B cell (primary cell): ENCODE results near the gene MBP. TPM values are rescaled to one million over a fixed set of nuclear protein-coding genes. Genes with fewer than 3 reads are reported as not detected.

ENCODE experiments used
- ATAC-seq: fragments of 200-7000 bp; cut with Tn5 transposase; one replicate; pipeline ENCODE4 v1.10.0; 2021; ENCODE audit warnings: low read depth, mild to moderate bottlenecking, moderate number of reproducible peaks, moderate library complexity
- CTCF ChIA-PET: fragments of 350-600 bp; sonication (Branson Sonifier 250); formaldehyde crosslinking; loops from one replicate; lab custom pipeline; 2021; ENCODE audit warnings: antibody characterized with exemption, inconsistent platforms; lab: Charles Lee
- POLR2A ChIA-PET: fragments of 350-600 bp; sonication (Branson Sonifier 250); formaldehyde crosslinking; loops from one replicate; lab custom pipeline; 2021; ENCODE audit warnings: antibody characterized with exemption; lab: Charles Lee
- DNase-seq: peaks from one replicate; pipeline ENCODE4 v3.0.0; 2013
- H2AFZ ChIP-seq: 2 replicates; pipeline ENCODE4 v1.6.1; 2012; ENCODE audit warnings: mild to moderate bottlenecking, low read depth, low read length; ENCODE audit not compliant: insufficient read depth, poor library complexity, severe bottlenecking
- H3K27ac ChIP-seq, 2 donors: 1 replicate in 1 of 2; 2 replicates in 1 of 2; pipeline ENCODE4 v1.5.1; 2012 to 2013; ENCODE audit warnings: low read length in 2 of 2, mild to moderate bottlenecking in 2 of 2, moderate library complexity in 1 of 2
- H3K27me3 ChIP-seq, 4 experiments: fragments of 200-600 bp in 1 of 4; sonication (generic) in 1 of 4; replicated peaks in 1 of 4; 1 replicate in 2 of 4; 2 replicates in 2 of 4; pipeline versions ENCODE4 v1.6.1 to v1.7.0; 2013 to 2016; ENCODE audit warnings: low read length in 3 of 4, mild to moderate bottlenecking in 2 of 4, mixed read lengths in 1 of 4, moderate library complexity in 1 of 4; ENCODE audit not compliant: insufficient read depth in 4 of 4, control insufficient read depth in 3 of 4; ENCODE audit errors: control extremely low read depth in 1 of 4
- H3K36me3 ChIP-seq, 2 experiments: replicated peaks in 1 of 2; 1 replicate in 1 of 2; 2 replicates in 1 of 2; pipeline versions ENCODE4 v1.6.1 to v1.7.1; 2013; ENCODE audit warnings: low read length in 1 of 2; ENCODE audit not compliant: insufficient read depth in 2 of 2, control insufficient read depth in 1 of 2; ENCODE audit errors: control extremely low read depth in 1 of 2, extremely low read depth in 1 of 2
- H3K4me1 ChIP-seq, 2 donors: fragments of 200-600 bp in 1 of 2; sonication (generic) in 1 of 2; 1 replicate in 1 of 2; 2 replicates in 1 of 2; pipeline versions ENCODE4 v1.5.1 to v1.6.1; 2013 to 2017; ENCODE audit warnings: low read length in 2 of 2; ENCODE audit not compliant: control insufficient read depth in 2 of 2, insufficient read depth in 2 of 2
- H3K4me2 ChIP-seq: replicated peaks from 2 replicates; pipeline ENCODE3; 2012; ENCODE audit warnings: mild to moderate bottlenecking, low read depth, low read length; ENCODE audit not compliant: poor library complexity, severe bottlenecking
- H3K4me3 ChIP-seq, 5 experiments: fragments of 200-600 bp in 1 of 5; sonication (generic) in 1 of 5; 1 replicate in 3 of 5; 2 replicates in 2 of 5; pipeline versions ENCODE4 v1.5.1 to v1.7.0; 2011 to 2016; ENCODE audit warnings: low read length in 4 of 5, mild to moderate bottlenecking in 4 of 5, low read depth in 2 of 5, control low read depth in 1 of 5, moderate library complexity in 1 of 5; ENCODE audit not compliant: insufficient read depth in 1 of 5; ENCODE audit errors: control extremely low read depth in 1 of 5, extremely low read depth in 1 of 5
- H3K79me2 ChIP-seq: fragments of 200-600 bp; sonication (generic); one replicate; pipeline ENCODE4 v1.6.0; 2016; ENCODE audit warnings: low read length; ENCODE audit not compliant: control insufficient read depth, insufficient read depth
- H3K9ac ChIP-seq: fragments of 200-600 bp; sonication (generic); 2 replicates; pipeline ENCODE4 v1.6.1; 2017; ENCODE audit warnings: mild to moderate bottlenecking, low read length, moderate library complexity
- H3K9me3 ChIP-seq, 3 donors: one replicate each; pipeline versions ENCODE4 v1.6.1 to v1.7.1; 2013; ENCODE audit warnings: low read length in 2 of 3; ENCODE audit not compliant: control insufficient read depth in 2 of 3, insufficient read depth in 1 of 3; ENCODE audit errors: control extremely low read depth in 1 of 3
- H4K20me1 ChIP-seq: 2 replicates; pipeline ENCODE4 v1.6.0; 2012; ENCODE audit warnings: mild to moderate bottlenecking, low read length; ENCODE audit not compliant: insufficient read depth, control insufficient read depth, poor library complexity, severe bottlenecking
- H3K27ac Mint-ChIP-seq: one replicate; pipeline ENCODE4 v1.8.0; 2021; ENCODE audit warnings: mixed read lengths
- H3K27me3 Mint-ChIP-seq: one replicate; pipeline ENCODE4 v1.8.0; 2021; ENCODE audit warnings: mixed read lengths
- H3K4me1 Mint-ChIP-seq: one replicate; pipeline ENCODE4 v1.8.0; 2021; ENCODE audit warnings: mixed read lengths
- H3K4me3 Mint-ChIP-seq: one replicate; pipeline ENCODE4 v1.8.0; 2021; ENCODE audit warnings: mixed read lengths
- H3K9me3 Mint-ChIP-seq: one replicate; pipeline ENCODE4 v1.8.0; 2022; ENCODE audit warnings: mixed read lengths; ENCODE audit not compliant: insufficient read depth
- EZH2 ChIP-seq: IDR thresholded peaks from 2 replicates; pipeline ENCODE4 v1.6.1; 2012; ENCODE audit warnings: borderline replicate concordance, low read depth, mild to moderate bottlenecking, moderate library complexity, low read length; ENCODE audit not compliant: insufficient read depth, poor library complexity, severe bottlenecking
- WGBS: methylation state at CpG from one replicate; pipeline ENCODE4 v1.1.5; 2013; ENCODE audit warnings: missing lambda C conversion rate; ENCODE audit not compliant: insufficient coverage; 5-methylcytosine and 5-hydroxymethylcytosine counted together
- intact Hi-C: fragments of 100-400 bp; cut with micrococcal nuclease; formaldehyde crosslinking; loops from one replicate; pipeline ENCODE4 v1.10.0; 2022
- polyA plus RNA-seq: library from polyadenylated mRNA; depleted of rRNA; stranded (reverse); fragments of >200 nt; gene quantifications from 2 replicates; pipeline ENCODE4 v1.2.3, GENCODE V29; 2012
- total RNA-seq, 2 donors: library from RNA; stranded (reverse); fragments of 120-200 nt in 1 of 2; gene quantifications; 1 replicate in 1 of 2; 2 replicates in 1 of 2; pipeline versions ENCODE4 v1.2.3 to v1.2.4, GENCODE V29; 2013 to 2022
- TF ChIP-seq, protein P1 (sequence below): fragments of 200-600 bp; IDR thresholded peaks from one replicate; pipeline ENCODE4 v1.8.0; 2022; ENCODE audit warnings: antibody characterized with exemption, mild to moderate bottlenecking

MBP gene
- total and polyA plus RNA-seq, 2 donors (not counting 1 experiment from before 2014, with no cell fraction given), result 30.1 to 192 TPM

DNA sequence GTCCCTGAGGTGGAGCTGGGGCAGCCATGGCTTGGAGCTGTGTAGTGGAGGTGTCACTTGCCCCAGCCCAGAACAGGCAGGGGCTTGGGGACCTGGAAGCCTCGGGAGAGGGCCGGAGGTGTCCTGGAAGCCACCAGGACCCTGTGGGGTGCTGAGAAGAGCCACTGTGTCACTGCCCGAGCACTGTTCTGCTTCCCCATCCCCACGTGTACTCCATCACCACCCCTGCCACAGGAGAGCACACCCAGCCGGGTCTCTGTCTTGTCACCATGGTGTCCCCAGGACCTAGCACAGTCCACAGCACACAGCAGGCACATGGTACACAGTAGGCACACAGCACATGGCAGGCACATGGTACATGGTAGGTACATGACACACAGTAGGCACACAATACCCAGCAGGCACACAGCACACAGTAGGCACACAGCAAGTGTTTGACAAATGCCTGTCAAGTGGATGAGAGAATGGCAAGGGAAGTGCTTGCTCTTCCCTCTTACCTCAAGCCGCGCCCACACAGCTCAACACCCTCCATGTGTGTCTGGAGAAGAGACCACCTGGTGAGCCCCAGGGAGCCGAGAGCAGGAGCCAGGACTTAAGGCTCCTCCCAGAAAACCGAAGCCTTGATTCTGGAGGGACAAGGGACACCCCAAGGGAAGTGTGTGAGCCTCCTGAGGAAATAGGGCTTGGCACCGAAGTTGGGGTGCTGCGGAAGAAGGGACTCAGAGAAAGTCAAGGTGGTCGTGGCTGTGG is 13.3 kb downstream of the MBP start:
- Mint-ChIP-seq H3K9me3 (no peaks in the 10 kb centered on the region), H3K27me3 (no peaks in the 10 kb centered on the region), H3K4me3 (no peak overlapping the region), H3K27ac (peak overlapping the region; percentile 37), H3K4me1 (peaks cover 66% of the 10 kb centered on the region)
- peaks cover 0 to 3% (median 0%) of the 10 kb centered on the region in 3 donors for H3K9me3 ChIP-seq
- no peak for ATAC-seq
- DNase-seq, result no peak
- ChIA-PET POLR2A (no interaction called here), CTCF (interaction anchor here (0.9 kb wide), 1 partner anchor 35 kb away, joined by 3 read pairs; no protein-coding TSS in a partner anchor)
- peaks cover 66% of the 10 kb centered on the region for H4K20me1 ChIP-seq
- H3K79me2 ChIP-seq, result peaks cover 92% of the 10 kb centered on the region
- 86% methylated on average over 9 of the region's 12 CpGs for WGBS
- H3K36me3 ChIP-seq, result peaks cover 4 to 37% of the 10 kb centered on the region in 2 experiments
- TF ChIP-seq, protein P1, sequence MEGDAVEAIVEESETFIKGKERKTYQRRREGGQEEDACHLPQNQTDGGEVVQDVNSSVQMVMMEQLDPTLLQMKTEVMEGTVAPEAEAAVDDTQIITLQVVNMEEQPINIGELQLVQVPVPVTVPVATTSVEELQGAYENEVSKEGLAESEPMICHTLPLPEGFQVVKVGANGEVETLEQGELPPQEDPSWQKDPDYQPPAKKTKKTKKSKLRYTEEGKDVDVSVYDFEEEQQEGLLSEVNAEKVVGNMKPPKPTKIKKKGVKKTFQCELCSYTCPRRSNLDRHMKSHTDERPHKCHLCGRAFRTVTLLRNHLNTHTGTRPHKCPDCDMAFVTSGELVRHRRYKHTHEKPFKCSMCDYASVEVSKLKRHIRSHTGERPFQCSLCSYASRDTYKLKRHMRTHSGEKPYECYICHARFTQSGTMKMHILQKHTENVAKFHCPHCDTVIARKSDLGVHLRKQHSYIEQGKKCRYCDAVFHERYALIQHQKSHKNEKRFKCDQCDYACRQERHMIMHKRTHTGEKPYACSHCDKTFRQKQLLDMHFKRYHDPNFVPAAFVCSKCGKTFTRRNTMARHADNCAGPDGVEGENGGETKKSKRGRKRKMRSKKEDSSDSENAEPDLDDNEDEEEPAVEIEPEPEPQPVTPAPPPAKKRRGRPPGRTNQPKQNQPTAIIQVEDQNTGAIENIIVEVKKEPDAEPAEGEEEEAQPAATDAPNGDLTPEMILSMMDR, result no peak
- TF ChIP-seq EZH2, result no peak
- no peak overlapping the region for H3K4me3 ChIP-seq
- no peak overlapping the region for H3K4me2 ChIP-seq
- intact Hi-C loops, result no loop called here
- H3K27me3 ChIP-seq, result no peaks in the 10 kb centered on the region
- no peak overlapping the region for H2AFZ ChIP-seq
- no peak overlapping the region for H3K9ac ChIP-seq
- H3K4me1 ChIP-seq, result peaks cover 16 to 30% of the 10 kb centered on the region in 2 donors
- peak overlapping the region in 1 of 2 donors; percentile 24 for H3K27ac ChIP-seq
